Activated CD4-positive, alpha-beta T cell treated with anti-CD3 and anti-CD28 coated beads for 36 hours (primary cell): ENCODE measurements around the gene ZBTB46. TPM values are rescaled to one million over a fixed set of nuclear protein-coding genes. Genes with fewer than 3 reads are reported as not detected.

ENCODE experiments used
- ATAC-seq: fragments of 200-7000 bp; cut with Tn5 transposase; one replicate; pipeline ENCODE4 v1.10.0; 2021; ENCODE audit warnings: mild to moderate bottlenecking, moderate library complexity
- CTCF ChIA-PET: fragments of 350-600 bp; sonication (Branson Sonifier 250); formaldehyde crosslinking; loops from one replicate; lab custom pipeline; 2021; ENCODE audit warnings: antibody characterized with exemption; lab: Charles Lee
- POLR2A ChIA-PET: fragments of 350-600 bp; sonication (Branson Sonifier 250); formaldehyde crosslinking; loops from one replicate; lab custom pipeline; 2021; ENCODE audit warnings: antibody characterized with exemption, inconsistent platforms; lab: Charles Lee
- DNase-seq: peaks from one replicate; pipeline ENCODE4 v3.0.0-alpha.2; 2020
- H3K27ac Mint-ChIP-seq: one replicate; pipeline ENCODE4 v1.8.0; 2021; ENCODE audit warnings: mixed read lengths
- H3K27me3 Mint-ChIP-seq: one replicate; pipeline ENCODE4 v1.8.0; 2021; ENCODE audit warnings: mixed read lengths
- H3K36me3 Mint-ChIP-seq: one replicate; pipeline ENCODE4 v1.8.0; 2021; ENCODE audit warnings: low read depth, mixed read lengths
- H3K4me1 Mint-ChIP-seq: one replicate; pipeline ENCODE4 v1.8.0; 2021; ENCODE audit warnings: mixed read lengths
- H3K4me3 Mint-ChIP-seq: one replicate; pipeline ENCODE4 v1.8.0; 2021; ENCODE audit warnings: mild to moderate bottlenecking, moderate library complexity, mixed read lengths
- H3K9me3 Mint-ChIP-seq: one replicate; pipeline ENCODE4 v1.8.0; 2021; ENCODE audit warnings: low read depth, mixed read lengths
- intact Hi-C, 2 experiments: fragments of 100-400 bp; cut with DNase I in 1 of 2; cut with micrococcal nuclease in 1 of 2; formaldehyde crosslinking; loops; one replicate each; pipeline versions ENCODE4 v1.14.2 to v1.15.1; 2022 to 2024; cut with DNase I, micrococcal nuclease
- total RNA-seq, 2 experiments: library from RNA; stranded (reverse); gene quantifications; one replicate each; pipeline ENCODE4 v1.2.3, GENCODE V29; 2021

Gene ZBTB46
- total RNA-seq, 2 experiments from 2014 or later = 0.88 to 1.3 TPM

DNA sequence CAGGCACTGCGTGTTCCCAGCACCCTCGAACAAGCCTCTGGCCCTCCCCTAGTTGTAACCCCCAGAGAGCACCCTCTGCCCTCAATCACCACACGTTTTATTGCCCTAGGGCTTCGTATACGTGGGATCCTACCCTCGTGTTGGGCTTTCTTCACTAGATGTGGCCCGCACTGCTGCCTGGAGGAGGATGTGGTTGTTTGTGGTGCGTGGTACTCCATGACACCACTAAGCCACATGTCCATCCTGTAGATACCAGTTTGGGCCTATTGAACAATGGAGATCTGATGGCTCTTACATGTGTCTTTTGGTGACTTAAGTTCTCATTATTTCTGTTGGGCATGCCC lies 74.4 kb downstream of the ZBTB46 start:
- ChIA-PET CTCF (no interaction called here), POLR2A (no interaction called here)
- intact Hi-C loops = no loop called here
- peak; percentile 26 for ATAC-seq
- Mint-ChIP-seq H3K27ac (no peak overlapping the region), H3K4me3 (no peak overlapping the region), H3K4me1 (peaks cover 9% of the 10 kb centered on the region), H3K9me3 (no peaks in the 10 kb centered on the region), H3K27me3 (no peaks in the 10 kb centered on the region), H3K36me3 (no peaks in the 10 kb centered on the region)
- DNase-seq = no peak

DNA sequence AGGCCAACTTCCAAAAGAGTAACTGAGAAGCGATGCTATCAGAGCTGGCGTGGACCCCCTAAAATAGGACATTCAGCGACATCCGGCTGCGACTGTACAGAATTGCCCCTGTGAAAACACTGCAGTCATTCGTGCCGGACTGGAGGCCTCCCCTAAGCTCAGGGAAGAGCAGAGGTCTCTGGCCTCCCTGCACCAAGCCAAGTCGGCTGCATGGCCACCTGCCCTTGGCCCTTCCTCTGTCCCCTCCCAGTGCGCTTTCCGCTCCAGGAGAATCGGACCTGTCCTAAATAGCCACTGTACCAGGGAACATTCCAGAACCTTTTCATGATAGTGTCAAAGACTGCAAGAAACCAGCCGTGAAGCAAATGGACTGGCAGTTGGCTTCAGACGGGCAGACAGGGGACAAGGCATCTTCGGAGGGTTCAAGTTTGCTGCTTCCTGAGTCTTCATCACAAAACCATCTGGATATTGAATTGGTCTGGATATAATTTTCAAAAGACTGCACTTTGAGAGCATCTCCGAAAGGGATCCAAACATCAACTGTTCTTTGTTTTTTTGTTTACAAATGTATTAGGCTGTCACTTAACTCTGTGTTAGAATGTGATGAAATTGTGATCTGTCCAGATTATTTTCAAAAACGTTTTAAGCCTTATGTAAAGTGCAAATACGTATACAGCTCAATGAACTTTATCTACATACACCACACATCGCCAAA lies 75.0 kb downstream of the ZBTB46 start:
- H3K36me3 Mint-ChIP-seq = no peaks in the 10 kb centered on the region
- H3K4me3 Mint-ChIP-seq = no peak overlapping the region
- ATAC-seq = no peak
- intact Hi-C loops = no loop called here
- DNase-seq = no peak
- H3K9me3 Mint-ChIP-seq = no peaks in the 10 kb centered on the region
- H3K27ac Mint-ChIP-seq = no peak overlapping the region
- POLR2A ChIA-PET = interaction anchor here (0.6 kb wide), 1 partner anchor 124 kb away, joined by 3 read pairs; no protein-coding TSS in a partner anchor
- H3K27me3 Mint-ChIP-seq = no peaks in the 10 kb centered on the region
- CTCF ChIA-PET = no interaction called here
- peaks cover 13% of the 10 kb centered on the region for H3K4me1 Mint-ChIP-seq

DNA sequence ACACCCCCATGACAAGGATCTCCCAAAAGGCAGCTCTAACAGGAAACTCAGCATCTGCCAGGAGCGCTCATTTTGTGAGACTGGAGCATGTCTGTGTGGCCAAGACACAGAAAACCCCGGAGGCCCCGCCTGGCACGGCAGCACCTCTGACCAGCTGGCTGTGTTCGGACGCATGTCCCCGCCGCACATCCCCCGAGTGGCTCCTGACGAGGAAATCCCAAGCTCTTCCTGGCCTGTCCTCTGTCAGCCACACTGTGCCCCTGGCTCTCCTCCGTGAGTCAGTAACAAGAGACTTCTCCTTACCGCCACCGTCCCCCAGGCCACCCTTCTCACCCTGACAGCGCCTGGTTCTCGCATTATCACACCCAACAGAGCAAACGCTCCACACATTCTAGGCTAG lies 77.1 kb downstream of the ZBTB46 start:
- no peaks in the 10 kb centered on the region for H3K36me3 Mint-ChIP-seq
- POLR2A ChIA-PET = no interaction called here
- CTCF ChIA-PET = interaction anchor here (0.7 kb wide), 1 partner anchor 9 kb away, joined by 3 read pairs; no protein-coding TSS in a partner anchor

DNA sequence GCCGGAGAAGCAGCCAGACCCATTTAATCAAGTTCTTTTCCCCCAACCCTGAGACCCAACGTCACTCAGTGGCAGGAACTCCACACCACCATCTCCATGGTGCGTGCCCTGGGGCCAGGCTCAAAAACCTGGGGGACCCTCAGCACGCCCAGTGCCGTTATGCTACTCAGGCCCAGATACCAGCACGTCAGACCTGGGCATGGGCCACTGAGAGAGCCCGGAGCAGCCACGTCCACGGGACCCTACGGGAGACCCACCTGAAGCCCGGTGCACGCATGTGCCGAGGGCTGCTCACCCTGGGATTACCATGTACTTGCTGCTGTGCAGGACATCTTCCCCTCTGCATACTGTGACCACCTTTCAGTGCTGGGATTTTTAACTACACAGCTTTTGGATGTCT lies 77.7 kb downstream of the ZBTB46 start:
- ATAC-seq (no peak), DNase-seq (no peak)
- intact Hi-C loops = no loop called here
- Mint-ChIP-seq H3K4me3 (no peak overlapping the region), H3K4me1 (peaks cover 25% of the 10 kb centered on the region), H3K27me3 (no peaks in the 10 kb centered on the region), H3K27ac (no peak overlapping the region), H3K9me3 (no peaks in the 10 kb centered on the region), H3K36me3 (no peaks in the 10 kb centered on the region)
- POLR2A ChIA-PET = no interaction called here
- CTCF ChIA-PET = interaction anchor here (0.6 to 0.7 kb wide), 2 partner anchors 9 to 74 kb away, joined by 3 read pairs; no protein-coding TSS in a partner anchor

More for the DNA sequence above, 77.1 kb downstream of the ZBTB46 start:
- H3K27ac Mint-ChIP-seq = no peak overlapping the region
- no peaks in the 10 kb centered on the region for H3K27me3 Mint-ChIP-seq
- H3K4me3 Mint-ChIP-seq = no peak overlapping the region
- intact Hi-C loops = no loop called here
- H3K9me3 Mint-ChIP-seq = no peaks in the 10 kb centered on the region
- peaks cover 23% of the 10 kb centered on the region for H3K4me1 Mint-ChIP-seq
- no peak for DNase-seq
- ATAC-seq = no peak

DNA sequence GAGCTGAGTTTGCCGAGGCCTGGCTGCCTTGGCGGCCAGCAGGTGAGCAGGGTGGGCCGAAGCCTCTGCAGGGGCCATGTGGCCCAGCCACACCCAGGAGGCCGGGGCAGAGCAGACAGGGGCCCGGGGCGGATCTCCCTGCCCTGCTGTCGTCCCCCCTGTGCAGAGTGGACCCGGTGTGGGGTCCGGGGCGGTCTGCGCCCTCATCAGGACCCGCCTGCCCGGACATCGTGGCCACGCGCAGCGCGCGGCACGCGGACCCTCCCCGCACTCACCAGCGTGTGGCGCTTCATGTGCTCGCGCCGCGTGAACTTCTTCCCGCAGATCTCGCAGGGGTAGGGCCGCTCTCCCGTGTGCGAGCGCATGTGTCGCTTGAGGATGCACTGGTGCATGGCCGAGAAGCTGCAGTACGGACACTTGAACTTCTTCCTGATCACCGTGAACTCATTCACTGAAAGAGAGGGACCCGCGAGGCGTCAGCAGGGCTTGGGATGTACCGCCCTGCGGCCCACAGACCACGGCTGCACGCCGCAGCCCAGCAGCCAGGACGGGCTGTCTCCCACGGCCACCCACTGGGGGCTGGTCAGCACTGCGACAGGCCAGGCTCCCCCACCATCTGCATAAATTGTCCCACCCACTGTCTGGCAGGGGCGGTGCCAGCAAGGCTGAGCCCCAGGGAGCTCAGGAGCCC lies 78.5 kb downstream of the ZBTB46 start:
- DNase-seq (no peak), ATAC-seq (no peak)
- H3K36me3 Mint-ChIP-seq = no peaks in the 10 kb centered on the region
- intact Hi-C loops = no loop called here
- no peak overlapping the region for H3K27ac Mint-ChIP-seq
- ChIA-PET CTCF (interaction anchor here (0.6 kb wide), 2 partner anchors 75 to 291 kb away, joined by 3 read pairs; no protein-coding TSS in a partner anchor), POLR2A (no interaction called here)
- H3K4me1 Mint-ChIP-seq = peaks cover 25% of the 10 kb centered on the region
- H3K27me3 Mint-ChIP-seq = no peaks in the 10 kb centered on the region
- H3K9me3 Mint-ChIP-seq = no peaks in the 10 kb centered on the region
- H3K4me3 Mint-ChIP-seq = no peak overlapping the region

DNA sequence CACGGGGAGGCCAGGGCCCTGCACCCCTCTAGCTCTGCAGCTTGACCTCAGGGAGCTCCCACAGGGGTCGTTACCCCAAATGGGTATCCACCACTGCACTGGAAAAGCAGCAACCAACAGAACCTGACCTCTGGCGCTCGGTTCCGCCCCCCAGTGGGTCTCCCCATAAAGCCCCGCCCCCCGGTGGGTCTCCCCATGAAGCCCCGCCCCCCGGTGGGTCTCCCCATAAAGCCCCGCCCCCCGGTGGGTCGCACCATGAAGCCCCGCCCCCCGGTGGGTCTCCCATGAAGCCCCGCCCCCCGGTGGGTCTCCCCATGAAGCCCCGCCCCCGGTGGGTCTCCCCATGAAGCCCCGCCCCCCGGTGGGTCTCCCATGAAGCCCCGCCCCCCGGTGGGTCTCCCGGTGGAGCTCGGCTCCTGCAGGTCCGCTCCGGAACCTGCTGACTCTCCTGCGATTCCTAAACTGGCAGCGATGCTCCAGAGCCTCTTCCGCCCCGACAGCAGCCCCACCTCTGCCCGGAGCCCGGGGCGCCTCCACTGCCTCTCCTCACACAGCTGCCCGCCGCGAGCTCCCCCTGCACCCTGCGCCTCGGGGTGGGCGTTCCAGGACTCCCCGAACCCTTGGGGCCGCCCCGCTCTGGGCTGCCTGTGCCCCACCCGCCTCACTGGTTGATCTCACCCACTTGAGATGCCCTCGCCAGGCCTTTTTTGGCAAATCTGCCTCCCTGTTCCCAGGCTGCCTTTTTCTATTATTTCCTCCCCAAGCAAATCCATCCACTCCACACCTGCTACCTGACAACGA lies 79.4 kb downstream of the ZBTB46 start:
- peak; percentile 60 for DNase-seq
- H3K36me3 Mint-ChIP-seq = no peaks in the 10 kb centered on the region
- POLR2A ChIA-PET = no interaction called here

DNA sequence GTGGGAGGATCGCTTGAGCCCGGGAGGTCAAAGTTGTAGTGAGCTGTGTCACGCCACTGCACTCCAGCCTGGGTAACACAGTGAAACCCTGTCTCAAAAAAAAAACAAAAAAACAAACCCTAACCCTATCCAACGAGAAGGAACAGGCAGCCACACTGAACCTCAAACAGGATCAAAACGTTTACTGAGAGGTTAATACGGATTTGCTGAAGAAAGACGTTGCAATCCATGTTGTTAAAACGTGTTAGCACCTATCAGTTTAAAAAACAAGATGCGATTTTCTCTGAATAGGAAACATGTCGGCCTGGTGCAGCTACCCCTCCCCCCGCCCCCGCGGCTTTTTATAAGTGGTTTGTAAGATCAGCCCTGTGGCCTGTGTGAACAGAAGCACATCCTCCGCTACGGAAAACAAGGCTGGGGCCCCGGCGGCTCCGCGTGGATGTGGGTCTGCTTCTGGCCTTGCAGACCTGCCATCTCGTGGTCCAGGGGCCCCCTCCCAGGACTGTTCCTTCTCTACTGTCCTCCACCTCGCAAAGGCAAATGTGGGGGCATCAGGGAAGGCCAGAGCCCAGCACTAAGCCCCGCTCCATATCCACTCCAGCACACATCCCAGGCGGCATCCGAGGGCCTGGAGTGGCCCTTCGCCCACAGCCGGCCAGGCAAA lies 80.1 kb downstream of the ZBTB46 start:
- no peaks in the 10 kb centered on the region for H3K36me3 Mint-ChIP-seq
- DNase-seq (peak; percentile 81), ATAC-seq (peak; percentile 85)
- intact Hi-C loops = loop anchor here in 1 of 2 experiments (1.0 kb wide), 2 partner anchors 44 to 114 kb away; partner anchors contain the start of genes ARFRP1 and TPD52L2
- H3K4me3 Mint-ChIP-seq = peak overlapping the region; percentile 49
- H3K4me1 Mint-ChIP-seq = peaks cover 20% of the 10 kb centered on the region
- H3K27me3 Mint-ChIP-seq = no peaks in the 10 kb centered on the region
- peak overlapping the region; percentile 89 for H3K27ac Mint-ChIP-seq
- H3K9me3 Mint-ChIP-seq = no peaks in the 10 kb centered on the region
- ChIA-PET CTCF (interaction anchor here (0.6 to 0.9 kb wide), 2 partner anchors 38 to 114 kb away, joined by 3 read pairs; no protein-coding TSS in a partner anchor), POLR2A (interaction anchor here (0.8 kb wide), 1 partner anchor 23 kb away, joined by 8 read pairs; no protein-coding TSS in a partner anchor)

More for the DNA sequence above, 79.4 kb downstream of the ZBTB46 start:
- Mint-ChIP-seq H3K9me3 (no peaks in the 10 kb centered on the region), H3K27me3 (no peaks in the 10 kb centered on the region), H3K27ac (peak overlapping the region; percentile 89), H3K4me1 (peaks cover 22% of the 10 kb centered on the region), H3K4me3 (peak overlapping the region; percentile 49)
- intact Hi-C loops = loop anchor here in 1 of 2 experiments (1.0 kb wide), 2 partner anchors 44 to 114 kb away; partner anchors contain the start of genes ARFRP1 and TPD52L2
- peak; percentile 43 for ATAC-seq
- CTCF ChIA-PET = interaction anchor here (0.6 to 0.9 kb wide), 2 partner anchors 39 to 113 kb away, joined by 3 read pairs; no protein-coding TSS in a partner anchor

DNA sequence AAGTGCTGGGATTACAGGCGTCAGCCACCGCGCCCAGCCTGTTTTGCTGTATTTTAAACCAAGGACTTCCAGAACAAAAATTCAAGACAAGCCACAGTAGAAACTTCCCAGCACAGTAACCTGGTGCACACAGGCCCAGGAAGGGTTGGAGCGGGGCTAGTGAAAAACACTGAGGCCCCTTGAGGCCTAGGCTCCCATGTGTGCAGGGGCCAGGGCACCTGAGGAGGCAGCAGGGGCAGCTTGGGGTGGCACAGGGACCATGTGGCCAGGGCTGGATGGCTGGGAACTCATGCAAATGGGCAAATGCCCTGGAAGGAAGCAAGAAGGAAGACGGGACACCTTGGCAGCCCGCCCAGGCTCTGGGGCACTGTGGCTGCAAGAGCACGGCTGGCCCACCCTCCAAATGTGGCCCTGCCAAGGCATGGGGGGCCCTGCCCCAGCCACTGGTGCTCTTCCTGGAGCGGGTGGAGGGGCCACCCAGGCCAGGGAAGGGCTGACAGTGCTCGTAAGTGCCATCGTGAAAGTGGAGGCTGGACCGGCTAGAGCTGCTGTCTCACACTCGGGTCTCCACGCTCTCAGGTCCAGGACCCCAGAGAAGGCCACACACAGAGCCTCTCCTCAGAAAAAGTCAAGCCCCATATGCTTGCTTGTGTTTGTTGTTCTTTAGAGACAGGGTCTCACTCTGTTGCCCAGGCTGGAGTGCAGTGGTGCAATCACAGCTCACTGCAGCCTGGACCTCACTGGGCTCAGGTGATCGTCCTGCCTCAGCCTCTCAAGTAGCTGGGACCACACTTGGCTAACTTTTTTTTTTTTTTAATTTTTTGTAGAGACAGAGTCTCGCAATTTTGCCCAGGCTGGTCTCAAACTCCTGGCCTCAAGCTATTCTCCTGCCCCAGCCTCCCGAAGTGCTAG lies 81.2 kb downstream of the ZBTB46 start:
- intact Hi-C loops = no loop called here
- POLR2A ChIA-PET = no interaction called here
- Mint-ChIP-seq H3K4me3 (no peak overlapping the region), H3K27ac (peak overlapping the region; percentile 89), H3K9me3 (no peaks in the 10 kb centered on the region), H3K4me1 (peaks cover 20% of the 10 kb centered on the region), H3K27me3 (no peaks in the 10 kb centered on the region), H3K36me3 (no peaks in the 10 kb centered on the region)
- CTCF ChIA-PET = interaction anchor here (0.6 kb wide), 1 partner anchor 14 kb away, joined by 3 read pairs; the partner anchor contains the start of gene LIME1
- DNase-seq (no peak), ATAC-seq (no peak)

DNA sequence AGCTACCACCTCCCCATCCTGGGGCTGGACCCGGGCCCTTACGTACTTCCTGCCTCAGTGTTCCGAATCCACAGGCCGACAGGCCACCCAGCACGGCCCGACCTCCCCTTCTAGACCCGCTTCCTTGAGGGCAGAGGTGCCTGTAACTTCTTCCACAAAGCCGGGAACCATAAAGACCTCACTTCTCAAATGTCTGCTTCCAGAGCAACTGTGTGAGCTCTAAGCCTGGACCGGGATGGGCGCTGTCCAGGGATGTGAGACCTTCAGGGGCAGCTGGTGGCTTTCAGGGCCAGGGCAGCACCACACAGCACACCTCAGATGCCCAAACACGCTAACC lies 82.2 kb downstream of the ZBTB46 start:
- POLR2A ChIA-PET = no interaction called here
- H3K9me3 Mint-ChIP-seq = no peaks in the 10 kb centered on the region
- H3K4me3 Mint-ChIP-seq = no peak overlapping the region
- no peak for DNase-seq
- peak overlapping the region; percentile 34 for H3K27ac Mint-ChIP-seq
- no peaks in the 10 kb centered on the region for H3K36me3 Mint-ChIP-seq
- peaks cover 20% of the 10 kb centered on the region for H3K4me1 Mint-ChIP-seq
- H3K27me3 Mint-ChIP-seq = no peaks in the 10 kb centered on the region
- CTCF ChIA-PET = no interaction called here
- no peak for ATAC-seq
- intact Hi-C loops = no loop called here
